Retina (tissue), 1 donor: ENCODE results near the gene ZNF853.
"Not testable (repeated sequence)": the region's sequence is repeated elsewhere in the genome, so short reads cannot be mapped to it uniquely, and the experiment has no call there.

ENCODE experiments used
- DNase-seq: peaks from one replicate; pipeline ENCODE4 v3.0.0-alpha.2; 2016

Gene ZNF853

DNA sequence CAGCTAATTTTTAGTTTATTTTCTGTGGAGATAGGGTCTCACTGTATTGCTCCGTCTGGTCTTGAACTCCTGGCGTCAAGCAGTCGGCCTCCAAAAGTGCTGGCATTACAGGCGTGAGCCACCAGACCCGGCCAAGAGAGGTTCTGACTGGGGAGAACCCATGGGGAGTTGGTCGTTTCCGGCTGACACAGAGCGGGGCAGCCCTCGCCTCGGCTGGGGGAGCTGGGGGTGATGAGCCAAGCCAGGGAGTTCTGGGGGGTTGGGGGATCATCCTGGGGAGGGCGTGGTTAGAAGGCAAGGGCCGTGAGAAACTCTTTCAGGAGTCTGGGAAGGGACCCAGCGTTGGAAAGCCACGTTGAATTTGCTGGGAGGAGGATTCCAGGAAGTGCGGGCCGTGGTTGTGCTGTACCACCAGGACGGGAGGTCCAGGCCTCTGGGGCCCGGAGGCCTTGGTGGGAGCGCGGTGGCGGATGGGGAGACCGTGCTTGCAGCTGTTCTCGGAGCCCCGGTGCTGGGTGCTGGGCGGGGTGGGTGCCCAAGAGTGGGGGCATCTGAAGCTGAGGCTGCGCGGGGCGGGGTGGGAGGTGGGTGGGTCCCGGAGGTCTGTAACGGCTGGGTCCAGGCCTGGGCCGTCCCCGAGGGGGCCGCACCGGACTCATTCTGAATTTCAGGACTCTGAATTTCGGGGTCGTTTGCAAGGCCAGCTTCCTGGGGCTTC is 8.4 kb upstream of the ZNF853 start:
- no peak for DNase-seq

DNA sequence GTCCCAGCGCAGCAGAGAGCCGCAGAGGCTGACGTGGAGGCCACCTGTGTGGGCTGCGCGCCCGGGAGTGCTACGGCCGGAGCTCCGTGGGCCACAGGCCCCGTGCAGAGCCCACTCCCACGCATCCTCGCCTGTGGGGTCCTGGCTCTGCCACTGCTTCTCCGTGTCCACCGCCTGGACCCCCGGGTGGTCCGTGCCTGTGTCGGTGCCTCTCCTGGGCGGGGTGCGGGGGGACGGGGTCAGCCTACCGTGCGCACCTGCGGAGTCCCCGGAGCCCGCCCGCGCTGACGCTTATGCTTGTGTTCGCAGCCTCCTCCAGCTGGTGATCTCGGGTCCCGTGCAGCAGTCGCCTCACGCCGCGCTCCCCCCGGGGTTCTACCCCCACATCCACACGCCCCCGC is 7.8 kb upstream of the ZNF853 start:
- DNase-seq: no peak

DNA sequence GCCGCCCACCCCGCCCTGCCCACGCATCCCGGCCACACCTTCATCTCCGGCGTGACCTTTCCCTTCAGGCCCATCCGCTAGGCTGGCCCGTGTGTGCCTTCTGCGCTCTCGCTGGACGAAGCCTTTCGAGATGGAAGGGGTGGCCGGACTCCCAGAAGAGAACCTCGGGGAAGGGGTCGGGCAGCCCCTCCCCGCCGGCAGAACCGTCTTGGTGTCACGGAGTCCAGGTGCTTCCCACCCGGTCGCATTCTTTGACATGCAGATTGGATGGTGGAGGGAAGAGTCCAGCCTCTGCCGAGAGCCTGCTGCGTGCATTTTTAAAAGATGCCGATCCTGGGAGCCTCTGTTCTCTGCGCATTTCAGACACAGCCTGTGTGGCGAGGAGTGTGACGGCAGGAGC is 7.3 kb upstream of the ZNF853 start:
- DNase-seq: no peak

DNA sequence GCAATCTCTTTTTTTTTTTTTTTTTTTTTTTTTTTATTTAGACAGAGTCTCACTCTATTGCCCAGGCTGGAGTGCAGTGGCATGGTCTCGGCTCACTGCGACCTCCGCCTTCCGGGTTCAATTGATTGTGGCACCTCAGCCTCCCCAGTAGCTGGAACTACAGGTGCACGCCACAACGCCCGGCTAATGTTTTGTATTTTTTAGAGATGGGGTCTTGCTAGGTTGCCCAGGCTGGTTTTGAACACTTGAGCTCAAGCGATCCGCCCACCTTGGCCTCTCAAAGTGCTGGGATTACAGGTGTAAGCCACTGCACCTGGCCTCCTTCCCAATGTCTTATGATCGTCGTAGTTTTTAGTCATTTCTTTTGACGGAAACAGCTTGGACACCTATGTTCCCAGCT is 6.6 kb upstream of the ZNF853 start:
- no peak for DNase-seq

DNA sequence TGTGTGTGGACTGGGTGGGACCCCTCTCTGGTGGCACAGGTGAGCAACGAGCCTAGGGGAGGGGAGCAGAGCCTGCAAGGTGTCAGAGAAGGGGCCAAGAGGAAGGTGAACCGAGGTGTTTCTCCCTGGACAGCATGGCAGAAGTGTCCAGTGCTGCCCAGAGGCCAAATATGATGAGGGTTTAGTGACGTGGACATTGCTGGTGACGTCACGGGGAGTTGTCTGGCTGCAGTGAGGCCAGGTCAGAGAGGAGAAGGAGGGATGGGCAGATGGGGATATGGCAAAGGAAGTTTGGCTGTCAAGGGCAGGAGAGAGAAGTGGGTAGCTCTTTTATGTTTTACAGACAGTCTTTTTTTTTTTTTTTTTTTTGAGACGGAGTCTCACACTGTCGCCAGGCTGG is 2.6 kb upstream of the ZNF853 start:
- no peak for DNase-seq

DNA sequence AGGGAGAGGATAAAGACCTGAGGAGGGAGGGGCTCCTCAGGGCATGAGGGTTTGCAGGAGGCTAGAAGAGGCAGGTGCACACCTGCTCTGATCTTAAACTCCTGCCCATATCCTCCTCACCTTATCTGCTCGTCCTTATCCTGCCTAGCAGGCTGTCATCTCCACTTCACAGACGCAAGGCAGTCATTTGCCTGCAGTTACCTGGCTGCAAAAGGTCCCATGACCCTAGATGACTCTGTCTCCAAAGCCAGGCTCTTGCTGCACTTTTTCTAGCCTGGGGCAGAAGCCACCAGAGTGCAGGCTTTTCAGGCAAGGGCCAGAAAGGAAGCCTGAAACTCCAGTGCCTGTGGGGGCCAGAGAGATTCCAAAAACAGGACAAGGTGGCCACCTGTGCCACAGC is 1.7 kb upstream of the ZNF853 start:
- no peak for DNase-seq

DNA sequence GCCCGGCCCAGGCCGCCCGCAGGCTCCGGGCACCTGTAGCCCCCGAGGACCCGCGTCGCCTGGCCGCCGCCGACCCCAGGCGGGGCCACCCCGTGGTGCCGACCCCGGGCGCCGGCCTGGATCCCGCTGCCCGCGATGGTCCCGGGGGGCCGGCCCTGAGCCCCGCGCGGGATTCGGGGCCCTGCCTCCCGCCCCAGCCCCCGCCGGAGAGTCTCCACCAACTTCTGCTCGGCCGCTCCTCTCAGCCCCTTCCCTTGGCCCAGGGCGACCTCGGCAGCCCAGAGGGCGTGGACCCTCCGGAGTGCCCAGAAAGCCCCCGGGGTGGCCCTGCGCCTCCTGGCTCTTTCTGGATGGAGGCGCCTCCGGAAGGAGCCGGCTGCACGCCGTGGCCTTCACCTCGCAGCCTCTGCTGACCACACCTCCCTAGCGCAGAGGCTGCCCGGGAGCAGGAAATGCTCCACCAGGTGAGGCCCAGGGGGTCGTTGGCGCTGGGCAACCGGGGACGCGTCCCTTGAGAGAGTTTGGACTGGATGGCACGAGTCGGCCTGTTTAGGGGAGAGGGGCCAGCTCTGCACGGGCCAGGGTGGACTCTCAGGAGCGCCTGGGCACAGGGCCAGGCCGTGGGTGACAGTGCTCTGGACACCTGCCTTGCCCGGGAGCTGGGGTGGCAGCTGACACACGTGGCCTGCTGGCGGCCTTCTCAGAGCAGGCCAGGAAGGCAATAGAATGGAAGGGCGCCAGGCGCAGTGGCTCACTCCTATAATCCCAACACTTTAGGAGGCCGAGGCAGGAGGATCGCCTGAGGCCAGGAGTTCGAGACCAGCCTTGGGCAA is 529 bp downstream of the ZNF853 start:
- DNase-seq: peak; percentile 57

DNA sequence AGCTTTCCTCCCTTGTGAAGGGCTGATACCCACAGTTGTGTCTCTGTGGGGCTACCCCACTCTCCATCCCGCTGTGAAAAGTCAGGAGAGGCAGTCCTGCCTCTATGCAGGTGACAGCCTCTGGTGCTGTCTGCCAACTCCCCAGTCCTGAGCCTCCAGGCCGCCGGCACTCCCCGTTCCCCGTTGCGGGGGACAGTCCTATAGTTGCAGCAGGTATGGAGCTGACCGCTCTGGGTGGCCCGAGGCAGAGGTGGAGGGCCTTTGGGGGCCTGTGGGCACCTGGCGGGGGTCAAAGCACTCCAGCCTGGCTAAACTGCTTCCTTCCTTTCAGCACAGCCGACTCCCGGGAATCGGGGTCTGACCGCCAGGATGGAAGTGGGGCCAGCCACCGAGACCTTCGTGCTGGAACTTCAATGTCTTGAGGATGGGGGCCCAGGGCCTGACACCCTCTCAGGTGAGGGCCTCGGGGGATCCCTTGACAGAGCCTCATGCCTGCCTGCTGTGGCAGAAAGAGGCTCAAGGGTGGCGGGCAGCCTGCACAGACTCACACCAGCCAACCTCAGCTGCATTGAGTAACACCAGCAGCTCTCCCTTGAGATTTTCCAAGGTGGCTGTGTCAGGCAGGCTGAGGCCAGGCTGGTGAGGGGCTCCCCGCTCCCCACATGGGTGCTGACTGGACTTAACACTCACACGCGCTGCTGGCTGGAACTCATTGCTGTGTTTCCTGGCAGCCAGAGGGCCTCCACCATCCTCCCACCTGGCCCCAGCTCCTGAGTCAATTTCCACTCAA is 1.6 kb downstream of the ZNF853 start:
- DNase-seq: no peak

DNA sequence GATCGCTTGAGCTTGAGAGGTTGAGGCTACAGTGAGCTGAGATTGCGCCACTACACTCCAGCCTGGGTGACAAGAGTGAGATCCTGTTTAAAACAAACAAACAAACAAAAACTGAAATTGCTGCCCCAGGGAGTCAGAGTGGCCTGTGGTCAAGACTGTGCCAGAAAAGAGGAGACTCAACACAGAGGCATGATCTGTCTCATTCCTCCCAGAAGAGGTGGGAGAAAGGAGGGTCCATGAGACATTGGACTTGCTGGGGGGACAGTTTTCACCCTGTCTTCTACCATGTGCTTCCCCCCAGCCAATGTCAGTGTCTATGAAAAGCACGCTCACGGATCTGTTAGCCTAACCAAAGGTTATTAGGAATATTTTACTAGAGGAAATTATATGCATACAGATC is 3.2 kb downstream of the ZNF853 start:
- no peak for DNase-seq

DNA sequence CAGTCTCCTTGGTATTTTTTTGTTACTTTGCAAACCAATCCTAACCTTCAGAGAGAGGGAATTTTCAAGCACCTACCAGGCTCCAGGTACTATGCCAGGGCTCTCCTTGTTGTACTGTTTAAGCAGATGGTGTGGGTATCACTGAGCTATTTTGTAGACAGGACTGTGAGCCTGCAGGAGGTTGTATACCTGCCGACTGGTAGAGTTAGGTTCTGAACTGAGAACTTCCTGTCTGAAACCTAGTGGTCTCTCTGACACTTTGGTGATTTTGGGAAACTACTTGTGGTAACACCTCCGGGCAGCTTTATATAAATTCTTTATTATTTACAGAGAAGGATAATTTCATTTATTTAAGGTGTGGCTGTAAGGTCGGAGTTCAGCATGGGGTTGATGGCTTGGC is 4.6 kb downstream of the ZNF853 start:
- DNase-seq: no peak

DNA sequence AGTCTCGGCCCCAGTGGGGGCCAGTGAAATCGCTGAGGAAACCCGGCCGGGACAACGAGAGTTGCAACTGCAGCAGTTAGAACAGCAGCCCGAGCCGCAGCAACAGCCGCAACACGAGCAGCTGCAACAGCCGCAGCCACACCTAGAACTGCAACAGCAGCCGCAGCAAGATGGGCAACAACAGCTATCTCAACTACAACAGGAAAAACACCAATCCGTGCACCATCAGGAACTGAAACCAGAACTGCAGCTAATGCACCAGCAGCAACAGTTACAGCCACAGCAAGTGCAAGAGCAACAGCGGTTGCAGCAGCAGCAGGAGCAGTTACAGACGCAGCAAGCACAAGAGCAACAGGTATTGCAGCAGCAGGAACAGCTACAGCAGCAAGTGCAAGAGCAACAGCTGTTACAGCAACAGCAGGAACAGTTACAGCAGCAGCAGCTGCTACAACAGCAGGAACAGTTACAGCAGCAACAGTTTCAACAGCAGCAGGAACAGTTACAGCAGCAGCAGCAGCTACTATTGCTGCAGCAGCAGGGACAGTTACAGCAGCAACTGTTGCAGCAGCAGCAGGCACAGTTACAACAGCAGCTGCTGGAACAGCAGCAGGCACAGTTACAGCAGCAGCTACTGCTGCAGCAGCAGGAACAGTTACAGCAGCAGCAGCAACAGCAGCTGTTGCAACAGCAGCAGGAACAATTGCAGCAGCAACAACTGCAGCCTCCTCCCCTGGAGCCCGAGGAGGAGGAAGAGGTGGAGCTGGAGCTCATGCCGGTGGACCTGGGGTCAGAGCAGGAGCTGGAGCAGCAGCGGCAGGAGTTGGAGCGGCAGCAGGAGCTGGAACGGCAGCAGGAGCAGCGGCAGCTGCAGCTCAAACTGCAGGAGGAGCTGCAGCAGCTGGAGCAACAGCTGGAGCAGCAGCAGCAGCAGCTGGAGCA is 6.1 kb downstream of the ZNF853 start:
- DNase-seq: no peak

DNA sequence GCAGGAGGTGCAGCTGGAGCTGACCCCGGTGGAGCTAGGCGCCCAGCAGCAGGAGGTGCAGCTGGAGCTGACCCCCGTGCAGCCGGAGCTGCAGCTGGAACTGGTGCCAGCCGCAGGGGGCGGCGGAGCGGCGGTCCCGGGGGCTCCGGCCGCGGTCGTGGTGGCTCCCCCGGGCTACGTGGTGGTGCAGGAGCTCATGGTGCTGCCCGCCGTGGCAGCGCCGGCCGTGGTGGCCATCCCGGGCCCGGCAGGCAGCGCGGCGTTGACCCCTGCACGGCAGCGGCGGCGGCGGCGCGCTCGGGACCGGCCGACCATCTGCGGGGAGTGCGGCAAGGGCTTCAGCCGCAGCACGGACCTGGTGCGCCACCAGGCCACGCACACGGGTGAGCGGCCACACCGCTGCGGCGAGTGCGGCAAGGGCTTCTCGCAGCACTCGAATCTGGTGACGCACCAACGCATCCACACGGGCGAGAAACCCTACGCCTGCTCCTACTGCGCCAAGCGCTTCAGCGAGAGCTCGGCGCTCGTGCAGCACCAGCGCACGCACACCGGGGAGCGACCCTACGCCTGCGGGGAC is 6.8 kb downstream of the ZNF853 start:
- no peak for DNase-seq

DNA sequence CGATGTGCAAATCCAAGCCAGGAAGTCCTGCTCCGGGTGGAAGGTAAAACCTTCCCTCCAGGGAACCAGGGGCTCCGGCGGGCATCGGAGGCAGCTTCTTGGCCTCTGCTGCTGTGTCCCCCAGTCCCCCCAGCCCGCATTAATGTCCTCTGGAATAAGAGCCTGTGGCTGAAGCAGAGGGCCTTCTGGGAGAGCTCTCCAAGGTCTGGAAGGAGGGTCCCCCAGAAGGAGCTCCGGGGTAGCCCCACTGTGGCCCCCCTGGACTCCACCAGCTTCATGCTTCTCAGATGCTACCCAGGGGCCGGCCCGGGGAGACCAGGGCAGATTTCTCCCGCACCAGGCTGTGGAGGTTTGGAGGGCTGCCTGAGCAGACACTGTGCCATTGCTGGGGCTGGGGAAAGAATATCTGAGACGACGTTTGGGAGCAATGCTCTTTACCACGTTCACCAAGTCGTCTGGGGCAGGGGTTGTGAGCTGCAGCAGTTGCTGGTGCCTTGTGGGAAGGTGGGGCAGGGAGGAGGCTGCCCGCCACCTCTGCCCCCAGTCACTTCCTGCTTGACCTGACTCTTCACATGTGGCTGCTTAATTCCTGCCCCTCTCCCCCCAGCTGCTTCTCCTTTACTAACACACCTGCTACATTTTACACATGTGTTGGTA is 8.3 kb downstream of the ZNF853 start:
- DNase-seq: no peak

DNA sequence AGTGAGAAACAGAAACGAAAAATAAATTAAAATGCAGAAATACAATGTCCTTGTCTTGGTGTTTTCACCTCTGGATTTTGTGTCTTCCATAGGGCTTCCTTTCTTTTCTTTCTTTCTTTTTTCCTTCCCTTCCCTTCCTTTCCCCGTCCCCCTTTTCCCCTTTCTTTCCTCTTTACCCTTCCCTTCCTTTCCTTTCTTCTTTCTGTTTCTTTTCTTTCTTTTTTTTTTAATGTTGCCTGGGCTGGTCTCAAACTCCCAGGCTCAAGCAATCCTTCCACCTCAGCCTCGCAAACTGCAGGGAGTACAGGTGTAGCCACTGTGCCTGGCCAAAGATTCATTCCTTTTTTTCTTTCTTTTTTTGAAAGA is 8.8 kb downstream of the ZNF853 start:
- no peak for DNase-seq

DNA sequence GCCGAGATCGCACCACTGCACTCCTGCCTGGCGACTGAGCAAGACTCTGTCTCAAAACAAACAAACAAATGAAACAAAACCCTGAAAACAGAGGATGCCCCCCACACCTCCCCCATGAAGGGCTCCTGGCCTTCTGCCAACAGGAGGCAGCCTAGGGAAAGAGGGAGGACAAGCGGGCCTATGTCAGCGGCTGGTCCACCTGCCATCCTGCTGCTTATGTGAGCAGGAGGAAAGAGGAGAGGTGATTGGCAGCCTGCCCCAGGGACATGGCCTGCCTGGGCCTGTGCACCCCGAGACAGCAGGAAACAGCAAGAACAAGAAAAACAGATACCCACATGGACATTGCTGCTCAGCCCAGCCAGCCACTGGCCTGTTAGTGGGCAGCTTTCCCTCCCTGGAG is 12.6 kb downstream of the ZNF853 start:
- DNase-seq: no peak

DNA sequence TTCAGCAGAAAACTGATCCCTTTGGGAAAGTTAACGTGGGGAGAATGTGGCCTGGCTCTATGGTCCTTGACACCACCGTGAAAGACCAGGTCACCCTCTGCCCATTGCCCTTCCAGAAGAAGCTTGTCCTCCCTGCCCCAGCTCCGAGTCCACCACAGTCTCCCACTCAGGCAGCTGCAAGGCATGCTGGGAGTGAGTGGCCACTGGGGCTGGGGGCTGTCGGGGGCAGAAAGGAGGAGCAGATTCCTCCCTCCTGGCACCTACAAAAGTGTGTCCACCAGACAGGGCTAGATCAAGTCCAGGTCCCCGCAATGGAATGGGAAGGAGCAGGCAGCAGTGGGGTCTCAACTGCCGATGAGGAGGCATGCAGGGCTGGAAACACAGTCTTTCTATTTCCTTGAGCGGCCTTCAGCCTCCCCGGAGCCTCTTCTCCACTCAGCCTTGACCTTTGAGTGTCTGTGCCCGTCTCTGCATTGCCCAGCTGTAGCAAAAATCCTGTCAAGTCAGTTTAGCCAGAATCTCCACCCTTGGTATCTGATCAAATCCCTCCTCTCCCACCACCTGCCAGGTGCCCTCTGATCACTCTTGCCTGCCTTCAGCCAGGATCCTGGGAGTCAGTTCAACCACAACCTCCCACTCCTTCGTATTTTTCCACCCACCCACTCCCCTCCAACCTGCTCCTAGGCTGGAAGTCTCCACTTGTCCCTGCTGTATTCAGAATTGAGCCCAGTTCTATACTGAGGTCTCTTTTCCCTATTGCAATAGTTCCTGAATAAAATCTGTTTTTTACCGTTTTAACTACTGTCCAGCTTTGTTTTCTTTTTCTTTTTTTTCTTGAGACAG is 14.8 kb downstream of the ZNF853 start:
- DNase-seq: no peak

DNA sequence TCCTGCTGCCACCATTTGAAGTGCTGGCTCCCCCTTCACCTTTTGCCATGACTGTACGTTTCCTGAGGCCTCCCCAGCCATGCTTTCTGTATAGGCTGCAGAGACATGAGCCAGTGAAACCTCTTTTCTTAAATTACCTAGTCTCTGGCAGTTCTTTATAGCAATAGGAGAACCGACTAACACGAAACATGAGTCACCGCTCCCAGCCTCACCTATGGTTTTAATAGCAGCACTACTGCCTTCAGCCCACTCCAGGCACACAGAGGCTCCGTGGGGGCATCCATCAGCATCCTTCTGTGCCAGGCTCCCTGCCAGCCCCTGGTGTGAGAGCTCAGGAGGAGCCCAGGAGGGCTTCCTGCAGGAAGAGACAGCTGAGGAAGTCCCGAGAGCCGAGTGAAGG is 16.2 kb downstream of the ZNF853 start:
- DNase-seq: no peak

DNA sequence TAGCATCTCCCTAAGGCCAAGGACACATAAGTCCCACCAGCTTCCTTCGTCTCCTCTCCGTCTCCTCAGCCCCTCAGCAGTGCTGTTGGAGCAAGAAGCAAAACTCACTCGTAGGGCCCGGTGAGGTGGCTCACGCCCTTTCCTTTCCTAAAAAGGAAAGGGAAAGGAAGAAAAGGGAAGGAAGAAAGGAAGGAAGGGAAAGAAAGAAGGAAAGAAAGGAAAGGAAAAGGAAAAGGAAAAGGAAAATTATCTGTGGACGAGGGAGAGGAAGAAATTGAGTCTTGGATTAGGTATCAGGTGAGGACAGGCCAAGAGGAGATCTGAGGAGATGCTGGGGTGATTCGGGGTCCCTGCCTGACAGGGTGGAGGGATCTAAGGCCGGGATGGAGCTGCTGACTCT is 18.6 kb downstream of the ZNF853 start:
- DNase-seq: no peak

DNA sequence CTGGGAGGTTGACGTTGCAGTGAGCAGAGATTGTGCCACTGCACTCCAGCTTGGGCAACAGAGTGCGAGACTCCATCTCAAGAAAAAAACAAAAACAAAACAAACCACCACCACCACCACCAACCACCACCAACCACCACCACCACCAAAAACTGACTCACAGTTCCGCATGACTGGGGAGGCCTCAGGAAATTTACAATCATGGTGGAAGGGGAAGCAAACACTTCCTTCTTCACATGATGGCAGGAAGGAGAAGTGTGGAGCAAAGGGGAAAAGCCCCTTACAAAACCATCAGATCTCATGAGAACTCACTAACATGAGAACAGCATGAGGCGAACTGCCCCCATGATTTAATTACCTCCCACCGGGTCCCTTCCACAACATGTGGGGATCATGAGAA is 19.6 kb downstream of the ZNF853 start:
- not testable (repeated sequence) for DNase-seq

DNA sequence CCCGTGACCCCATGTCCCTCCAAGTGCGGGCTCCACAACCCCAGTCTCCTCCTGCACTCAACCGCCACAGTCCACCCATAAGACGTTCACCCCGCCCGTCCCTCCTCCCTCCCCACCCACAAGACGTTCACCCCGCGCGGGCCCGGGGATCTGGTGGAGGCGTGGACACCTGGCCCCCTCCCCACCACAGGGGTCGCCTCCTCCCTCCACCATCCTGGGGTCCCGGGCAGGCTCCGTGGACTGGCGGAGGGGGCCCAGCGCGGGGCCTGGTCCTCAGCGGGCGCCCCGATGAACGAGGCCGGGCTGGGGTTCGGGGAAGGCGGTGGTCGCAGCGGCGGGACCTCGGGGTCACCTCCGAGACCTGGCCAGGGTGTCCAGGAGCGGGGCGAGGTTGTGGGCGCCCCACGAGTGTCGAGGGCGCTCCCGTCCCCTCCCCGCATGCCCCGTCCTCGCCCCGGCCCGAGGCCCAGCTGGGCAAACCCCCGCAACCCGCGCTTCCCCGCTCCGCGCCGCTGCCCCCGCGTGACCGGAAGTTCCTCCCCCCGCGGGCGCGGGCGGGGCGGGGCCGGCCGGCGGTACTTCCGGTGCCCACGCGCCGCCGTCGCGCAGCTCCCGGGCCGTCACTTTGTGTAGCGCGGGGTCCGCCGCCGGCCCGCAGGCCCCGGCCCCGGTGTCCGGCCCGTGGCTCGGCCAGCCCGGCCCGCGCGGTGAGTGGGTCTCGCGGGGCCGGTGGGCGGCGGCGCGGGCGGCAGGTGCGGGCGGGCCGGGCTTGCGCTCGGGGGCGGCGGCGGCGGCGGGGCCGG is 21.5 kb downstream of the ZNF853 start, which contains the start of gene ZNF316:
ZNF316 (plus strand) TSS at position 578 of the 803 bp plus-strand sequence. CDS start 5,092 bp downstream, outside the sequence.
- peak; percentile 35 for DNase-seq
